GM12892 (cell line): ENCODE measurements around the gene PHF24. TPM values are rescaled to one million over a fixed set of nuclear protein-coding genes. Genes with fewer than 3 reads are reported as not detected.
"Not testable (repeated sequence)": the region's sequence is repeated elsewhere in the genome, so short reads cannot be mapped to it uniquely, and the experiment has no call there.

Experiments
- DNase-seq: peaks from one replicate; pipeline ENCODE4 v3.0.0; 2011; ENCODE audit not compliant: insufficient read length
- FAIRE-seq: peaks from 2 replicates; lab custom pipeline; 2011; peaks lifted over from hg19 to GRCh38; lab: Jason Lieb, UNC
- POLR2A ChIP-seq: IDR thresholded peaks from 2 replicates; pipeline ENCODE4 v1.6.1; 2011; ENCODE audit warnings: low read depth, low read length, control low read depth
- POLR2AphosphoS5 ChIP-seq: IDR thresholded peaks from 2 replicates; pipeline ENCODE4 v1.6.1; 2011; ENCODE audit warnings: low read depth, low read length, control low read depth
- TAF1 ChIP-seq: IDR thresholded peaks from 2 replicates; pipeline ENCODE4 v1.6.1; 2011; ENCODE audit warnings: low read depth, mild to moderate bottlenecking, control low read depth, low read length, borderline replicate concordance
- polyA plus RNA-seq: library from polyadenylated mRNA; unstranded; fragments of >200 nt; gene quantifications from one replicate; pipeline ENCODE4 v1.2.1, GENCODE V29; 2012; ENCODE audit warnings: missing spikeins, inconsistent platforms; ENCODE audit not compliant: missing spikeins

Gene PHF24
- polyA plus RNA-seq: 0.47 TPM

DNA sequence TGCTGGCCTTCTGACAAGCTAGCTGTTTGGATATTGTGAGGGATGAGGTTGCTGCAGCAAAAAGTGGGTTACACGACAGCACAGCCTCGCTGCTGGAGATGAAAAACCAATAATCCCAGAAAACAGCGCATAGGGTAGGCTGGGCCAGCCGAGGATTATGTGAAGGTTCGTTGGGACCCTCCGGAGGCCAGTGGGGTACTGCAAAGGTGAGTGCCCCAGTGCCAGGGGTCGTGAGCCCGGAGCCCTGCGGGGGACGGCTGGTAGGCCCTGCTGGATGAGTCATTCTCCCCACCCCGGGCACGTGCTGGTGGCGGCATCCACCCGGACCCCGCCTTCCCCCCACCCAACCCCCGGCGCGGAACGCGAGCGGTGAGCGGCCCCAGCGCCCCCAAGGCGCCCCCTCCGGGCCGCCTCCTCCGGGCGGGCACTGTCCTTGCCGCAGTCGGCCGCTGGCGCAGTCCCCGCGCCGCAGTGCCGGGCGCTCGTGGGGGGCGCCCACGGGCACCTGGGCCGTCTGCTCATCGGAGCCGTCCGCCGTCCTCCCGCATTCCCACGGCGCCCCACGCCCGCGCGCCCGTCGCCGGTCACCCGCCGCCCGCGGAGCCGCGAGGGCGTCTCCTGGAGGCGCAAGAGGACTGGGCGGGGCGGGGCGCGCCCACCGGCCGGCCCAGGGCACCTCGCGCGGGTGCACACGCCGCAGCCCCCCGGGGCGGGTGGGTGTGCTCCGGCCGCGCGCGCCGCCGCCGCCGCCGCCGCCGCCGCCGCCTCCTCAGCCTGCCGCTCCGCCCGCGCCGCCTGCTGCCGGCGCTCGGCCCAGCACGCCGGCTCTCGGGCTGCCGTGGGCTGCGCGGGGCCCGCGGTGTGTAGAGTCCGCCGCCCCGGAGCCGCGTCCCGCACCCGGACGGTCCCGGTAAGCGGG is at the start of gene PHF24:
TSS of gene PHF24 (plus strand) at position 794 of the 919 bp plus-strand sequence. CDS start 13,014 bp downstream, outside the sequence.
- no peak for TF ChIP-seq POLR2A
- TF ChIP-seq TAF1: no peak
- TF ChIP-seq POLR2AphosphoS5: no peak
- no peak for DNase-seq
- no peak for FAIRE-seq

DNA sequence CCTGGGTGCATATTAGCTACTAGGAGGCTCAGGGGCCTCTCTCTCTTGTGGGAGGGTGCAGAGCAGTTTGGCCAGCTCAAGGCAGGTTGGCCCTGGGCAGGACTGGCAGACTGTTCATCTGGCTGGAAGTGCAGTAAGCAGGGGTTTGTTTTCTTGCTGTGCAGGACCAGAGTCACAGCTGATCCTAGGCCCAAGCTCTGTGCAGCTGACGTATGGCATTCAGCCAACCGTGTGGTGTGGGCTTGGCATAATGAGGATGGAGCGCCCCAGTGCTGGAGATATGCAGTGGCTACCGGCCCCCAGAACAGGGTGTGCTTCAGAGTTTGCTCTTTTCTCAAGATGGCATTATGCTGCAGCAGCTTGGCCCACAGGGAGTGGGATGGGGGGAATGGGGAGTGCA is 31.0 kb upstream of the PHF24 start:
- TF ChIP-seq POLR2A (no peak), TAF1 (no peak), POLR2AphosphoS5 (no peak)
- FAIRE-seq: no peak
- no peak for DNase-seq

- no peak for DNase-seq
- no peak for FAIRE-seq
- TF ChIP-seq POLR2A: no peak
- TF ChIP-seq TAF1: no peak
- no peak for TF ChIP-seq POLR2AphosphoS5
These were observed 29.2 kb upstream of the PHF24 start for GRCh38 chr9:34928921-34929320.

DNA sequence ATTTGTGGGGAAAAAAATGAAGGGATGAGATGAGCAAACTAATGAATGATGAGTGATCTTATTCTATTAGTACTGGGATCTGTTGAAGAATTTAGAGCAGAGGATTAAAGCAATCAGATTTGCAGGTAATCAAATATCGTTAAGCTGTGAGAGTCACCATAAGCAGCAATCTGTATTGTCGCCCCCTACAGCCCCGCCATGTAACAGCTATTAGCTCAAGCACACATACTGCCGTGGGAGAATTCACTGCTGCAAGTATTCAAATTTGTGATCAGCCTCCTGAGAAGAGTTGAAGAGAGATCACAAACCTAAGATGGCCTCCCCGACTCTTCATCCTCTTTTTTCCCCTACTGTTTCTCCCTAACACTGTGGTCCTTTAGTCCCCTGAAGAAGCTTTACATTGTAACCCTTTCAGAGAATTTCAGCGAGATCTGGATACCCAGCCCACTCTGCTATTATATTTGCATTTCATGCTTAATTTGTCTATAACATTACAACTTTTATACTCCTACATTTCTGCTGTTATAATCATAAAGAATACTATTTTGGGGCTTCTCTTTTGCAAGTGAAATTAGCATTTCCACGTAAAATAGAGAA is 28.5 kb upstream of the PHF24 start:
- TF ChIP-seq TAF1: no peak
- no peak for TF ChIP-seq POLR2AphosphoS5
- no peak for TF ChIP-seq POLR2A
- DNase-seq (no peak), FAIRE-seq (peak; percentile 27)

DNA sequence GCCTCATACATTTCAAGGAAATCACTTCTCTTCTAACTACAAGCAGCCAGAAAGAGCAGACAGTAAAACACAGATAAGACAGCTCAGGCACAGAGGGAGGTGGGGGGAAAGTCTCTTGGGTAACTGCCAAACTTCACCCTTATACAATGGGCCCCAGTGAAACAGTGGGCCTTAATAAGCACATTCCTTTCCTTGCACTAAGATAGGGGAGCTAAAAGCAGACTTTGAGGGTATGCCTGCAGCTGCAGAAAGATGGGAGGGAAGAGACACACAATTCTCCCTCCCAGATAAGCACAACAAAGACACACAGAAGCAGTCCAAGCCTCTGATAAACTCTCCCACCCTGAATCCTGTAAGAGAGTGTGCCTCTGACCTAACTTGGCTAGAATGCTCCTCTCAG is 18.1 kb upstream of the PHF24 start:
- DNase-seq: not testable (repeated sequence)

GRCh38 chr9:34948451-34948850 is 9.6 kb upstream of the PHF24 start:
- DNase-seq (no peak), FAIRE-seq (no peak)
- no peak for TF ChIP-seq POLR2A
- no peak for TF ChIP-seq POLR2AphosphoS5
- TF ChIP-seq TAF1: no peak

More for the DNA sequence above, 18.1 kb upstream of the PHF24 start:
- FAIRE-seq: not testable (repeated sequence)

- no peak for DNase-seq
- no peak for FAIRE-seq
- no peak for TF ChIP-seq TAF1
- TF ChIP-seq POLR2AphosphoS5: no peak
- no peak for TF ChIP-seq POLR2A
These were observed 3.9 kb upstream of the PHF24 start for GRCh38 chr9:34954225-34954624.

DNA sequence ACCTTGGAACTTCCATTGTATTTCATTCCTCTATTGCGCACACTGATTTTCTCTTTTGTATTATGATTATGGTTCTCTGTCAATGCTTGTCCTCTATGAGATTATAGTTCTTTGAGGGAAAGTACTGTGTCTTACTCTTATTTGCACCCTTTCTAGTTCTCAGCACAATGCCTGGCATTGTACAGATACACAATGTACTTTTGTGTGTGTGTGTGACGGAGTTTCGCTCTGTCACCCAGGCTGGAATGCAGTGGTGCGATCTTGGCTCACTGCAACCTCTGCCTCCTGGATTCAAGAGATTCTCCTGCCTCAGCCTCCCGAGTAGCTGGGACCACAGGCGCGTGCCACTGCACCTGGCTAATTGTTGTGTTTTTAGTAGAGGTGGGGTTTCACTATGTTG is 2.0 kb upstream of the PHF24 start:
- not testable (repeated sequence) for DNase-seq, FAIRE-seq

DNA sequence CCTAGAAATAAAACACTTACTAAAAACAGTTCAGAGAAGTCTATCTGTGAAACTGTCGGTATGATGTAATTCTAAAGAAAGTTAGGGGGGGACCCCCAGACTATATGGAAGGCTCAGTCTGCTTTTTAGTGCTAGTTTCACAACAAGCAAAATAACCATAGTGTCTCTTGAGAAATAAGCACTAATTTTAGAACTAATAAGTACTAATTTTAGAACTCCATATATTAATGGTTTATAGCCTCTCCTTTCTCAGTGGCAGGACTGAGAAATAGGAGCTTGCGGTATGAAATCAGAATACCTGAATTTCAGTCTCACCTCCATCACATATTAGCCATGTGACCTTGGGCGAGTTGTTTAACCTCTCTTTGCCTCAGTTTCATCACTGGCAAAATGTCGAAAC is 1.4 kb upstream of the PHF24 start:
- FAIRE-seq (no peak), DNase-seq (no peak)
- TF ChIP-seq POLR2A (no peak), TAF1 (no peak), POLR2AphosphoS5 (no peak)

DNA sequence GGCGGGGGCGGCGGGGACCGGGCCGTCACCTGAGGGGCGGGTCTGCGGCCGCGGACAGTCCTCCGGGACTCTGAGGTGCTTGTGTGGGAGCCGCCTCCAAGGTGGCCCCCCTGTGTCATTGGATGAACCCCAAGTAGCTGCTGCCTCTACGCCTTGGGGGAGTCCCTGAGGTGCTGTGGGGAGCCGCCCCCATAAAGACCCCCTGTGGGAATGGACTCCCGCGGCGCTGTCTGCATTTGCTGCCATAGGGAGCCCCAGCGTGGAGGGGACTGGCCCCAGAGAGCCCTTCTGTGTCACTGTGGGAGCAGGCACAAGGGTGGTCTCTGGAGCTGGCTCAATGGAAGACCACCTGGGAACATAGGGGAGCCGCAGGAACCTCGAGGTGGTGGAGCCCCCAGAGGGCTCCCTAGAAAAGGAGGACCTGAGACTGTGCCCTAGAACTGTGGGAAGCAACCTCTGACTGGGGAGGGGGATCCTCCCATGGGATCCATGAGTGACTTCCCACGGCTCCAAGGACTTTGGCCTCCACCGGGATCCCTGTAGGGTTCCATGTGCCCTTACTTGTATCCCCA is 412 bp downstream of the PHF24 start:
- FAIRE-seq (no peak), DNase-seq (no peak)
- no peak for TF ChIP-seq POLR2A
- TF ChIP-seq TAF1: no peak
- no peak for TF ChIP-seq POLR2AphosphoS5

GRCh38 chr9:34959461-34959860 is 1.4 kb downstream of the PHF24 start:
- TF ChIP-seq POLR2AphosphoS5: no peak
- no peak for TF ChIP-seq POLR2A
- no peak for TF ChIP-seq TAF1
- no peak for DNase-seq
- FAIRE-seq: no peak
